HG02759 (cell line): Measurements from ENCODE around the gene C5.
"Not testable (repeated sequence)": the region's sequence is repeated elsewhere in the genome, so short reads cannot be mapped to it uniquely, and the experiment has no call there.

Experiments
- ATAC-seq: cut with Tn5 transposase; IDR thresholded peaks from one replicate; pipeline ENCODE4 v1.9.1; 2021; ENCODE audit warnings: mild to moderate bottlenecking, moderate library complexity; ENCODE audit not compliant: unreplicated experiment

C5 gene

GRCh38 chr9:121053544-121053943, 3.5 kb upstream of the C5 start:
- no peak for ATAC-seq

- no peak for ATAC-seq
These were observed 1.5 kb downstream of the C5 start for GRCh38 chr9:121048618-121049017.

GRCh38 chr9:121048175-121048574, 1.9 kb downstream of the C5 start:
- ATAC-seq = no peak

DNA sequence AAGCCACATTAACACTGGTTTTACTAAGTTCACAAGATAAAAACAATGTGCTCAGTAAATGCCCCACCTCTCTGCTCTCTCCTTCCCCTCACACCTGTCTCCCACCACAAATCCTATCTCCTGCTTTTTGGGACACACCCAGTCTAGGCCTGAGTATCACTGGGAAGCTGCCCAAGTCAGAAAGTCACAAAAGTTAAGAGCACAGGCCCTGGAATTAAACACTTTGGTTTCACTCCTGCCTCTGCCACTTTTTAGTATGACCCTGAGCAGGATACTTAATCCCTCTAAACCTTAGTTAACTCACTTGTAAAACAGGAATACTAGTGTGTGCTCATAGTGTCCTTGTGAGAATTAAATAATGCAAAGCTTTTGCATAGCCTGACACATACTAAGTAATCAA, 11.3 kb downstream of the C5 start:
- ATAC-seq = no peak

- no peak for ATAC-seq
These were observed 11.7 kb downstream of the C5 start for GRCh38 chr9:121038362-121038761.

- not testable (repeated sequence) for ATAC-seq
These were observed 14.4 kb downstream of the C5 start for GRCh38 chr9:121035717-121036116.

DNA sequence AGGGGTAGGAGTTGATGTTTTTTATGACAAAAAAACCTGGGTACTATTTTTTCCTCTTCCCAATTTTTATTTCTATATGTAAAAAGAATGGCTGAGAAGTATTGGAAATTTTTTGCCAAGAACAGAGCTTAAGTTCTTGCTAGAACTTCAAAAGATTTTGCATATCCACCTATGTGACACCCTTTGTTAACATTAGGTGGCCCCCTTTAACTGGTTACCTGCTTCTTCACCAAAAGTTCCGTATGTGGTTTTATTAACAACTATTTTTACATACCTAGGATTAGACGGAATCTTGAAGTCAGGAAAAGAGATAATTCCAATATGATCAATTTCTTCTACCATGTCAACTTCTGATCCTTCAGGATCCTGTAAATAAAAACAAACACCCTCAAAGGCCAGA, 15.5 kb downstream of the C5 start:
- ATAC-seq = no peak

GRCh38 chr9:121029469-121029868, 20.6 kb downstream of the C5 start:
- no peak for ATAC-seq

GRCh38 chr9:121028285-121028684, 21.8 kb downstream of the C5 start:
- not testable (repeated sequence) for ATAC-seq

- ATAC-seq = no peak
These were observed 23.3 kb downstream of the C5 start for GRCh38 chr9:121026768-121027167.

- no peak for ATAC-seq
These were observed 23.8 kb downstream of the C5 start for GRCh38 chr9:121026260-121026691.

GRCh38 chr9:121024237-121024636, 25.8 kb downstream of the C5 start:
- ATAC-seq = no peak

DNA sequence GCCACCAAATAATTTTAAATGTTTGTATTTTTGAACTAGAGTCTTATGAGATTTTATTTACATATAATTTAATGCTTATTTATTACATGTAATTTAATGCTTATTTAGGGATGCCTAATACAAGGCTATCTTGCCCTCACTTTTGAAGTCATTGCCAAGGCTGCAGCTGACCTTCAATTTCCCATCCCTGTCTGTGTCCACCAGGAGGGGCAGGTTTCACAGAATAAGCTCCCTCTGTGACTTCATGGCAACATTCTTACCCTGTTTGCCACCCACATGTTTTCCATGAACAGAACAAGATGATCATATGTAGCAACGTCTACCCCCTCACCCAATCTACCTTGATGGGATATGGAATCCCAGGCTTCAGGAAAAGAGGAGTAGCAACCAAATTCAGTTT, 27.0 kb downstream of the C5 start:
- ATAC-seq = no peak

DNA sequence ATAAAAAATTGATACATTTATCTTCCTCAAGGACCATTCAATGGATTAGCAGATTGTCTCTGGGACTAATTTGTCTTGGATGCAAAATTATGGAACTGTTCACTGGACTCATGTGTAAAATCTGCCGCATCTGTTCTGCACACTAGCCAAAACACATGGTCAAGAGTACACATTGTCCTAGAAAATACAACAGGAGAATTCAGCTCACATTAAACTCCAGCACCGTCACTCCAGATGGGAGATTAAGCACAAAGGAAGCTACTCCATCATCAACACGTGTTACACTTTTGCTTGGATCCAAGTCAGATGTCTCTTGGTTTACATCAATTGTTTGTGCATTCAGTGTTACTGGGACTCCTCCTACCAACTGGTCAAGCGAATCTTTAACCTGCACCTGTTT, 28.8 kb downstream of the C5 start:
- no peak for ATAC-seq

DNA sequence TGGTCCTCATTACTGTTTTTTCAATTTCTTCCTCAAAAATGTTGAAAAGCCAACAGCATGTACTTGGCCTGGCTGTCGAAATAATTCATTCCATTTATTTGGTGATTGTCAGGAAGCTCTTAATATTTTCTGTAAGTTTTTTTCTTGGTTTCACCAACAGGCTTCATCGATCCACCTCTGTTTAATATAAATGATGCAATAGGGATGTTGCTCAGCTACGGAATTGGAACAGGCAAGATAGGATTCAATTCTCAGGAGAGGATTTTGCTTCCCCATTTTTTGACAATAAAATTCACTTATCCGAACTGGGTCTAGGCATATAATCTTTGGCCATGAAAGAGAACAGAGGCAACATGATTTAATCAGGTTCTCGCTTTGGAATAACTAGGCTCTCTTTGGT, 30.8 kb downstream of the C5 start:
- ATAC-seq = no peak

GRCh38 chr9:121013911-121014310, 36.2 kb downstream of the C5 start:
- ATAC-seq = no peak

- no peak for ATAC-seq
These were observed 40.4 kb downstream of the C5 start for GRCh38 chr9:121009650-121010049.

- ATAC-seq = no peak
These were observed 50.8 kb downstream of the C5 start for GRCh38 chr9:120999317-120999716.

- ATAC-seq = no peak
These were observed 52.0 kb downstream of the C5 start for GRCh38 chr9:120998111-120998510.

DNA sequence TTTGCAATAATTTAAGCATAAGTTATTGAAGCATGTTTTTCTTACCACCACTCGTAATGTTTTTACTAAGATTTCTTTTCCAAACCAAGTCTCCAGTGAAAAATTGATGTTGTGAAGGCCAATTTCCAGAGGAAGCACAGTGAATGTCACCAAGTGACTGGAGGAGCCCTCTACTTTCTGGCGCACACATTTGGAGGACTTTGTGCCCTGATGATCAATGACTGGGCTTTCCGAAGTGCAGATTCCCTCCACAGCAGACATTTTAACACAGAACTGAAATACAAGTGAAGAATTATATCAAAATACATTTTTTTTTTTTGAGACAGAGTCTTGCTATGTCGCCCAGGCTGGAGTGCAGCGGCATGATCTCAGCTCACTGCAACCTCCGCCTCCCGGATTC, 52.6 kb downstream of the C5 start:
- no peak for ATAC-seq

DNA sequence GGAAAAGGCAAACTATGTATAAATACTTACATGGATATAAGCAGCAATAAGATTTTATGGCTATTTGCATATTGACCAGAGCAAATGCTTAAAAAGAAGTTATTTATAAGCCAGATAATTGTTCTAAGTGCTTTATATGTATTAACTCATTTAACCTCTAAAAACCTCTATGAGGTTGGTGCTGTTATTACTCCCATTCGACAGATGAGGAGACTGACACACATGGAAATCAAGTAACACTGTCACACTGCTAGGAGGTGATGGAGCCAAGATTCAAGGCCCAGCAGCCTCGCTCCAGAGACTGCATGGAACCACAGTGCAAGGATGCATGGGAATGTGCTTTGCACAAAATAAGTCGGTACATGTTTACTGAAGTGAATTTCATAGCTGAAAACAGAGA, 53.7 kb downstream of the C5 start:
- ATAC-seq = no peak

DNA sequence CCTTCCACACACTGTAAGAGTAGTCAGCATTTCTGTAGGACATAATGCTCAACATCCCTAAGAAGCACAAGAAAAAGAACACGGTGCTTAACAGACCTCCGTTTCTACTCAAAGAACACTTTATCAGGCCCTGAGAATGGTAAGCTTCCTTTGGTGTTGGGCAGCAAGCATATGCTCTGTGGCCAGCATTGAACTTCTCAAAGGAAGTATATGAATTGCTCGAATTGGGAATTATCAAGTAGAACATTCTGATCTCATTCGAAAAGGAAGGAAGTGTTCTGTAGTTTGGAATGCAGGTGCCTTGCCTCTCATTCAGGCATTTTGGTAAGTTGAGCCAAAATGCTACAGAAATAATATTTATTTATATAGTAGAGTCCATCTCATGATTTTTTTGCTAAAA, 61.0 kb downstream of the C5 start:
- no peak for ATAC-seq

- no peak for ATAC-seq
These were observed 64.3 kb downstream of the C5 start for GRCh38 chr9:120985819-120986222.
